Measurements from ENCODE around the gene IL1RAPL1.

- TF ChIP-seq POLR2A (IDR thresholded peaks at IDR 0.05) (no peak), CTCF (IDR thresholded peaks at IDR 0.05) (no peak), POLR2AphosphoS5 (IDR thresholded peaks at IDR 0.05) (no peak)
Observed at GRCh38 chrX:29254515-29254914, 667.3 kb downstream of the IL1RAPL1 start.

Data from breast epithelium (tissue), 3 donors.